ENCODE data around the gene PTGER1.

PTGER1 gene

DNA sequence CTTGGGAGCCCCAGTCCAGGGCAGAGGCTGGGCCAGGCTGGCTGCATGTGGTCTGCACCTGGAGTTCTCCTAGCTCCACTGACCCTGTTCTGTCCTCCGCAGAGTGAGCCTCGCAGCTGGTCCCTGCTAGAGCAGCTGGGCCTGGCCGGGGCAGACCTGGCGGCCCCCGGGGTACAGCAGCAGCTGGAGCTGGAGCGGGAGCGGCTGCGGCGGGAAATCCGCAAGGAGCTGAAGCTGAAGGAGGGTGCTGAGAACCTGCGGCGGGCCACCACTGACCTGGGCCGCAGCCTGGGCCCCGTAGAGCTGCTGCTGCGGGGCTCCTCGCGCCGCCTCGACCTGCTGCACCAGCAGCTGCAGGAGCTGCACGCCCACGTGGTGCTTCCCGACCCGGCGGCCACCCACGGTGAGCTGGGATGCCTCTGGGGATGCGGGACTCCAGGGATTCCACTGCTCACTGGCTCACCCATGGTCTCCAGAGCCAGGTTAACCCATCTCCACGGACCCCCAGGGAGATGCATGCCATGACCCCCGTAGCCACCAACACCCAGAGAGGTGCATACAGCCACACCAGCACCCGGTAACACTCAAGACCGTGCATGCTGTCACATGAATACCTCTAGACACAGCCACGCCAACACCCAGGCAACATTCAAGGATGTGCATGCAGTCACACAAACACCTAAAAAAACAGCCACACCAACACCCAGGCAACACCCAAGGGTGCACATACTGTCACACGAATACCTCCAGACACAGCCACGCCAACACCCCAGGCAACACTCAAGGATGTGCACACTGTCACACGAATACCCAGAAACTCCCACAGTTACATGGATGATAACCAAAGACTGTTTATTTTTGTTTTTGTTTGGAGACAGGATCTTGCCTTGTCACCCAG is 33.9 kb downstream of the PTGER1 start:
- no peak for DNase-seq (ENCODE audit: low read depth)

DNA sequence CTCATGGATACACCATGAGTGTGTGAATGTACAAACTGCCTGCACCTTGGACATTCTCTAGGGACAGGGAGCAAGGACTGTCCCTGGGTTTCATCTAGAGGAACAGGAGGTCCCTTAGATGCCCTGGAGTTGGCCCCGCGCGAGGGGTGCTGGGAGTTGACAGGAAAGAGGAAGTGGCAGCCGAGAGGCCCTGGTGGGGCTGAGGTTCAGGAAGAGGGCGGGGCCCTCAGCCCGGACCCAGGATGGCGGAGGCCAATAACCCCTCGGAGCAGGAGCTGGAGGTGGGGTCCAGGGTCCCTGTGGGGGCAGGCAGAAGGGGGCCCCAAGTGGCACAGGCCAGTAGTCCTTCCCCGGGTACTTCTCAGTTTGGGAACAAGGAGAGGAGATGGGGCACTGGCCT is 35.1 kb downstream of the PTGER1 start:
- DNase-seq (ENCODE audit: low read depth) = no peak

DNA sequence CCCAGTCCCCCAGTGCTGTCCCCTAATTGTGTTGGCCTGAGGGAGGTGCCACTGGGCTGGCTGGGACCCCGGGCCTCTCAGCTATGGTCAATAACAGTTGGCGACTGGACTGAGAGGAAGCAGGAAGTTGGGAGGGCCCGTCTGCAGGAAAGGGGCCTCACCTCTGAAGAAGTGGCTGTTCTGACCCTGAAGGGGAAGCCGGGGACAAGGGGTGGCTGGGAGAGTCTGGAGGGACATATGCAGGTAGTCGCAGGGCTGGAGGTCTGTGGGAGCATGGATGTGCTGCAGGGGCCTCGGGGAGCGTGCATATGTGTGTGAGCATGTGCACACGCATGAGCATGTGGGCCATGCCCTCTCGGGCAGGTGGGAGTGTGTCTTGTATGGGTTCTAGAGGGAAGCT is 36.1 kb downstream of the PTGER1 start:
- DNase-seq (ENCODE audit: low read depth) = no peak

DNA sequence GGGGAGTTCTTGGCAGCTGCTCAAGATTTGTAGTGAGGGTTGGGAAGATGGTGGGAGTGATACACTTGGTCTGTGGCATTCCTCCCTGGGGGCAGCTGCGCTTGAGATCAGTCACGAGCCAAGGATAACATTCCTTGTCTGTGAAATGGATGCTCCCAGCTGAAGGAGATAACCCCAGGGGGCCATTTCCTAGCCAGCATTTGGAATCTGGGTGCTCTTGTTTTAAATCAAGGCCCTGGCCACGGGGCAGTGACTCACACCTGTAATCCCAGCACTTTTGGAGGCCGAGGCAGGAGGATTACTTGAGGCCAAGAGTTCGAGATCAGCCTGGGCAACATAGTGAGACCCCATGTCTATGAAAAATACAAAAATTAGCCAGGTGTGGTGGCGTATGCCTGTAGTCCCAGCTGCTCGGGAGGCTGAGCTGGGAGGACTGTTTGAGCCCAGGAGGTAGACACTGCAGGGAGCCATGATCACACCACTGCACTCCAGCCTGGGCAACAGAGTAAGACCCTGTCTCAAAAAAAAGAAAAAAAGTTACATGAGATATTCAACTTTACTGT is 37.5 kb downstream of the PTGER1 start:
- DNase-seq (ENCODE audit: low read depth) = no peak

DNA sequence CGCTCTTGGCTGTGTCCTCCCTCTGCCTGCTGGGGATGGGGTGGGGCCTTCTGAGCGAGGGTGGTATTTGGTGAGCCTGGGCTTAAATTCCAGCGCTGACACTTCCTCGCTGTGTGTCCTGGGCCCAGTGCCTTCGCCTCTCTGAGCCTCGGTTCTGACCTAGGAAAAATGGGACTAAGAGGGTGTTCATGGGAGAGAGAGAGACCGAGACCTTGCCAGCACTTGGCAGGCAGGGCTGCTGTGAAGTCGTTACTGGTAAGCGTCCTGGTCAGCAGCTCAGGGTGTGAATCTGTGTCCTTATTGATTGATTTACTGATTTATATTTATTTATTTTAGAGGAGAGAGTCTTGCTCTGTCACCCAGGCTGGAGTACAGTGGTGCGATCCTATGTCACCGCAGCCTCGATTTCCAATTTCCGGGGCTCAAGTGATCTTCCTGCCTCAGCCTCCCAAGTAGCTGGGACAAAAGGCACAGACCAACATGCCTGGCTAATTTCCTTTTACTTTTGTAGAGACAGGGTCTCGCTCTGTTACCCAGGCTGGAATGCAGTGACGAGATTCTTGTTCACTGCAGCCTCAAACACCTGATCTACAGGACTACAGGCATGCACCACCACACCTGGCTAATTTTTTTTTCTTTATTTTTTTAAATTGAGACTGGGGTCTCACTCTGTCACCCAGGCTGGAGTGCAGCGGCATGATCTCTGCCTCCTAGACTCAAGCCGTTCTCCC is 39.7 kb downstream of the PTGER1 start:
- DNase-seq (ENCODE audit: low read depth) = no peak

DNA sequence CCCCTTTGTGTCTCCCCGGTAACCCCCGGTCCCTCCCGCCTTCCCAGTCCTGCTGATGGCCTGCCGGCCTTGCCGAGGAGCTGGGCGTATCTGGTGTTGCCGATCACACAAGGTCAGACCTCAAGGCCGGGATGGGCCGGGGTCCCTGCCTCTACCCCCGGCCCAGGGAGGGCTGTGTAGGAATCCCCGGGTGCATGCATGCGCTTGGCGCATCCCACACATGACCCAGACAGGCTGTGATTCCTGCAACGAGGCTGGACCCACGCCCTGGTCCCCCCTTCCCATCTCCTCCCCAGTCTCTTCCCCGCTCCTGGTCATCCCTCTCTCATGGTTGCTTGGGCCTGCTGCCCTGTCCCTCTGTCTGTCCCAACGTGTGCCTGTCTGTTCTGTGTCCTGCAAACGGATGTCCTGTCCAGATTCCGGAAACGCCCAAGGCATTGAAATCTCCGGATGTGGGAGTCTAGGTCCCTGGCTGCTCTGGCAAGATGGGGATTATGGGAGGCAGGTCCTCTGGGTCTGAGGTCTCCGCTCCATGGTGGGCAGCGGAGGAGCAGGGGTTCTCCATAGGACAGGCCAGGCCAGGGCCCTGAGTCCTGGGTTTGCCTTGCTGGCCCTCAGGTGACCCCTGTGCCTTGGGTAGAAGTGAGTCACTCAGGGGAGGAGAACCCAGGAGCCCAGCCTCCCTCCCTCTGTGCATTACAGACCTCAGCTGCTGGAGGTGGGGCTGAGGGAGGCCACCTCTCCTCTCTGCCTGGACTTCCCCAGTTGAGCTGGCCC is 40.4 kb downstream of the PTGER1 start:
- DNase-seq (ENCODE audit: low read depth) = peak; percentile 69

DNA sequence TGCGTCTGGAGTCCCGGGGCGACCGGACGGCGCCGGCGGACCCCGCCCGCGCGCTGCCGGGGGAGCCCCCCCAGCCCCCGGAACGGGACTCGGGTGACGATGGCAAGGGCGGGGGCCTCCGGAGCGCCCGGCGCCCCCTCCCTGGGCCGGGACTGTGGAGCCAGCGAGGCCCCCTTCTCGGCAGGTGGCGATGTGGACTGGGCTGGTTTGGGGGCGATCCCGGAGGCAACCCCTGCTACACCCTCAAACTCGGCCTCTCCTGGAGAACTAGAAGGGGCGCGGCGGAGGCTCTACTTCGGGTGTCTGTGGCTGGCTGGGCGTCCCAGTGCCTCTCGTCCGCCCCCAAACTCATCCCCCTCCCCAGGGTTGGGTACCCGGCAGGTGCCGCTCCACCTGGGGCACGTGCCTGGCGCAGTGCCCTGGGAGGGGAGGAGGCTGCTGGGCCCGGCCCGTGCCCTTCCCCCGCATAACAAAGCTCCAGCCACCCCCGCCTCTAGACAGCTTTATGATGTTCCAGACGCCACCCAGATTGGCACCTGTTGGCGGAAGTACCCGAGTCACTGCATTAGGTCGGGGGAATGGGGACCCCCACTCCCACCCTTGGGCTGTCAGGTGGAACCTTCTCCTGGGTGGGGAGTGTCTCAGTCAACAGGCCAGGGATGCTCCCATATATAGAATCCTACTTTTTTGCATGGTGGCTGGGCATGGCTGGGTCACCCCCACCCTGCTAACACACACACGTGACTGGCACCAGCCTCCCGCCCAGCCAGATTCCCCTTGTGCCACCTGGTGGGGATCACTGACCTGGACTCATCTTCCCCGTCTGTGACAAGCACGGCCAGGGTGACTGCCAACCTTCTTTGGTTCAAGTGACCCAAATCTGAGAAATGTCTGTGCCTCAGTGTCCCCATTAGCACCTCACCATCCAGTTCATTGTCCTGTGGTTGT is 41.3 kb downstream of the PTGER1 start:
- DNase-seq (ENCODE audit: low read depth) = no peak

DNA sequence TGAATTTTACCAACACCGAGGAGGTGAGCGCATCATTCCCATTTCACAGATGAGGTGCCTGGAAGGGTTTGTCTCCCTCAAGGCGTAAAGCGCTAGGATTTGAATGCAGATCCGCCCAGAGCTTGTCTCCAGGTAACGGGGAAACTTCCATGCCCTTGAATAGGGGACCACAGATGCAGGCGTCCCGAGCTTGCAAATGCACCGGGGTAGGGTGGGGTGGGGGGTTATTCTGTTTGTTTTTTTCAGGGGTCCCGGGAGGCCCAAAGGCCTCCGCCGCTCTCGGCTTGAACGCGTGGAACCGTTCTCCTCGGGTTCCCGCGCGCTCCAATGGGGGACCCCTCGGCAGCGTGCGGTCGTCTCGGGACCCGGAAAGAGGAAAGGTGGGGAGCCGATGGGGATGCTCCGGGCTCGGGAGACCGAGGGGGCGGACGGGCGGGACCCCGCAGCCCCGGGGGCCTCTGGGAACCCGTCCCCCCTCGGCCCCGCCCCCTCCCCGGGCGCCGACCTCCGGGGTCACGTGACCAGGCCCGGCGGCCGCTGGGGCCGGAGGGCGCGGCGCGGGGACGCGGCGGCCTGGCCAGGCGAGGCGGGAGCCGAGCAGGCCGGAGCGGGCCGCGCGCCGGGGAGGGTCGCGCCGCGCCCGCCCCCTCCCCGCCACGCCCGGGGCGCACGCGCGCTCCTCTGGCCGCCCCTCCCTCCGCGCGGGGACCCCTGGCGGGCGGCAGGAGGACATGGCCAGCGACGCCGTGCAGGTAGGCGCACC is 42.2 kb downstream of the PTGER1 start, which contains the start of gene PKN1:
Gene PKN1, plus strand, starts transcription at position 516 of the 763 bp plus-strand sequence. Its CDS starts 216 bp downstream, at position 732.
- DNase-seq (ENCODE audit: low read depth) = no peak

DNA sequence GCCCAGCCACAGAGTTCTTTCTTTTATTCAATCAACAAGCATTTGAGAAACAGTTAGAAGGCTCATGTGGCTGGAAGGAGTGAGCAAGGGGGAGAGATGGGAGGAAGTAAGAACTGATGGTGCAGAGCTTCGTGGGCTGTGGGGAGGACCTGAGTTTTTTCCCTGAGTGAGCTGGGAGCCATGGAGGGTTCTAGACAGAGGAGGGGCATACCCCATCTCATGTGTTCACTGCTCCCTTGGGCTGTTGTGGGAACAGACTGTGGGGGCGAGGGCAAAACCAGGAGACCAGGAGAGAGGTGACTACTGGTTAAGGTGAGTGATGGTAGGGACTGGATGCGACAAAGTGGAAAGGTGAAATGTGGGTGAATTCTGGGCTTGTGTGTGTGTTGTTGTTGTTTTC is 44.4 kb downstream of the PTGER1 start:
- no peak for DNase-seq (ENCODE audit: low read depth)

DNA sequence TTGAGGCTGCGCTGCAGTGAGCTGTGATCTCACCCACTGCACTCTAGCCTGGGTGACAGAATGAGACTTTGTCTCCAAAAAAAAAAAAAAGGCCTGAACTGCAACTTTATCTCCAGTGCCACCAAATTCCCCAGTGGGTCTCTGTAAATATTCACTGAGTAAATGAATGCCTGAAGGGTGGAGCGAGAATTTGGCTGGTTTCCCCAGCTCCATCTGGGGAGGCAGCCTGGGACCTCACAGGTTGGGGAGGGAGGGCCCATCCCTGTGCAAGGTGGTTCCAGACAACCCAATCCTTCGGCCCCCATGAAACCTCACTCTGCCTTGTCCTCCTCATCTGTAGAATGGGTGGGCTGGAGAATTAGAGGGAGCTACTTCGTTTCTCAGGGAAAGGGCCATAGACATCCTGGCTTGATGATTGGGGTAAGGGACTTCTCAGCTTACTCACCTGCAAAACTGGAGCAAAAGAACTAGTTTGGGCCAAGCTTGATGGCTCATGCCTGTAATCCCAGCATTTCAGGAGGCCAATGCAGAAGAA is 46.2 kb downstream of the PTGER1 start:
- DNase-seq (ENCODE audit: low read depth) = no peak

DNA sequence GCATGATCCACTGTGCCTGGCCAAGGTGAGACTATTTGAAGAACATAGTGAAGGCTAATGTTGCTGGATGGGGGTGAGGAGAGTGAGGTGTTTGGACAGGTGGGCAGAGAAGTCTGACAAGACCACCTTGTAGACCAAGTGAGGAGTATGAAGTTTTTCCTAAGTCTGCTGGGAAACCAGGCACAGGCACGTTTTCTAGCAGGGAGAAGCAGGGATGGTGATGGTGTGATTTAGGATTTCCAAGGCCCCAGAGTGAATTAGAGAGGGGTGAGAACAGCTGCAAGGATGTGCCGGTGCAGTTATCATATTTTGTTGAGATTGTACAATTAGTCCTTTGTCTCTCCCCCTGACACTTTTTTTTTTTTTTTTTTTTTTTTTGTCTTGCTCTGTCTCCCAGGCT is 47.7 kb downstream of the PTGER1 start:
- DNase-seq (ENCODE audit: low read depth) = no peak

DNA sequence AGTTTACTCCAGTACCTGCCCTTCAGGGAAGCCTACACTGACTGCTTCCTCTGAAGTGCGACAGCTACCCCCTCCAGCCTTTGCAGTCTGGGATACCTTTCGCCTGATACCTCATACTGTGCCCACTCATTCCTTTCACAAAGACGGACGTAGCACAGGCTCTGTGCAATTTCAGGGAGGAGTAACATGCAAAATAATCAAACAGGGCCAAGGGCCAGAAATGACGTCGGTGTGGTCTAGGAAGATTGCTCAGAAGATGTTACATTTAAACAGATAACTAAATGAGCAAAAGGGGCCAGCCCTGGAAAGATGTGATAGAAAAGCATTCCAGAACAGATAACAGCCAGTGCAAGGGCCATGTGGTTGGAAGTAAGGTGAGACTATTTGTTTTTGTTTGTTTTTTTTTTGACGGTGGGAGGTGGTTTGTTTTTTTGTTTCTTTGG is 49.4 kb downstream of the PTGER1 start:
- DNase-seq (ENCODE audit: low read depth) = no peak

Data from stromal cell of bone marrow (primary cell).